Activated T-helper 2 cell treated with anti-CD3 and anti-CD28 coated beads, Interferon-gamma antibody, Interleukin-2, Interleukin-4, amounts not matched to agents 10 μg/mL and 5 μg/mL and 100 μg/mL, durations not matched to agents 14 hours and 24 hours and 36 hours (primary cell): ENCODE results near the gene CCDC91. TPM values are rescaled to one million over a fixed set of nuclear protein-coding genes. Genes with fewer than 3 reads are reported as not detected.

Experiments
- DNase-seq: peaks from one replicate; pipeline ENCODE4 v3.0.0; 2021; ENCODE audit warnings: low spot score
- H3K27ac Mint-ChIP-seq: one replicate; pipeline ENCODE4 v1.8.0; 2021; ENCODE audit warnings: mixed read lengths
- H3K27me3 Mint-ChIP-seq: one replicate; pipeline ENCODE4 v1.8.0; 2021; ENCODE audit warnings: low read depth, mixed read lengths
- H3K36me3 Mint-ChIP-seq: one replicate; pipeline ENCODE4 v1.8.0; 2021; ENCODE audit warnings: low read depth, mixed read lengths
- H3K4me1 Mint-ChIP-seq: one replicate; pipeline ENCODE4 v1.8.0; 2021; ENCODE audit warnings: low read depth, mixed read lengths
- H3K4me3 Mint-ChIP-seq: one replicate; pipeline ENCODE4 v1.8.0; 2021; ENCODE audit warnings: low read depth, mild to moderate bottlenecking, moderate library complexity, mixed read lengths
- H3K9me3 Mint-ChIP-seq: one replicate; pipeline ENCODE4 v1.8.0; 2021; ENCODE audit warnings: mixed read lengths
- intact Hi-C: fragments of 100-400 bp; cut with micrococcal nuclease; formaldehyde crosslinking; loops from one replicate; pipeline ENCODE4 v1.15.1; 2023
- total RNA-seq: library from RNA; stranded (reverse); gene quantifications from 2 replicates; pipeline ENCODE4 v1.2.3, GENCODE V29; 2022

Gene CCDC91
- total RNA-seq, 1 donor from 2014 or later, result 13.7 TPM

DNA sequence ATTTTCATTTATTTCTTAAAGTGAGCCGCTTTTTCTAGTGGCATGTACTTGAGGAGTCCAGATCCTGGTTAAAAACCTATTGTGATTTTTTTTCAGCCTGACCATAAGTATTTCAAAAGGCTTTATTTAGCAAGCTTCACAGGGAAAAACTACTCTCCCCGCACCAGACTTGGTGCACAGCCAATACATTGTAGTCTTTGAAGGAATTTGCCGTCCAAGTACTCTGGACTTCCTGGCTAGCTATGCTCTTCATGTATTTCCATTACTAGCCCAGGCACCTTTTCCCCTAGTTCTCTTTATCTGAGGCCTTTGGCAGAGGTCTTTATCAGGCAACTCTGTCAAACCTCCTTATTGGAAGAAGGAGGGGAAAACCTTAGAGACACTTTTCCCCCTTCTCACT is 234.7 kb downstream of the CCDC91 start:
- intact Hi-C loops, result no loop called here
- Mint-ChIP-seq H3K27ac (no peak overlapping the region), H3K4me3 (no peak overlapping the region), H3K4me1 (no peaks in the 10 kb centered on the region), H3K9me3 (no peaks in the 10 kb centered on the region), H3K27me3 (no peaks in the 10 kb centered on the region), H3K36me3 (no peaks in the 10 kb centered on the region)
- DNase-seq, result no peak

DNA sequence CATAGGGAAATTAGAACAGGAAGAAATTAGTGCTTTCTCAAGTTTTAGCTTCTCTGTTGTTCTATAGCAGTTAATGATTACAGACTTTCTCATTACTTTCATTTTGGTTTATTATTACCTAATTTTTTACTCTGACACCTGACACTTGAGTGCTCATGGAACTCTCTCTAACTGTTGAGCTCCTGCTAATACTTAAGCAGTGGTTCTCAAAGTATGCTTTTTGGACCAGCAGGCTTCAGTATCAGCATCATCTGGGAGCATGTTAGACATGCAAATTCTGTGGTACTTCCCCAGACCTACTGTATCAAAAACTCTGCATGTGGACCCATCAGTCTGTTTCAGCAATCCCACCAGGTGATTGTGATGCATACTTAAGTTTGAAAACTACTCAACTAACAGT is 235.3 kb downstream of the CCDC91 start:
- no peak overlapping the region for H3K4me3 Mint-ChIP-seq
- no peaks in the 10 kb centered on the region for H3K4me1 Mint-ChIP-seq
- H3K27me3 Mint-ChIP-seq, result no peaks in the 10 kb centered on the region
- no peak overlapping the region for H3K27ac Mint-ChIP-seq
- no peak for DNase-seq
- H3K36me3 Mint-ChIP-seq, result no peaks in the 10 kb centered on the region
- H3K9me3 Mint-ChIP-seq, result no peaks in the 10 kb centered on the region
- intact Hi-C loops, result no loop called here

DNA sequence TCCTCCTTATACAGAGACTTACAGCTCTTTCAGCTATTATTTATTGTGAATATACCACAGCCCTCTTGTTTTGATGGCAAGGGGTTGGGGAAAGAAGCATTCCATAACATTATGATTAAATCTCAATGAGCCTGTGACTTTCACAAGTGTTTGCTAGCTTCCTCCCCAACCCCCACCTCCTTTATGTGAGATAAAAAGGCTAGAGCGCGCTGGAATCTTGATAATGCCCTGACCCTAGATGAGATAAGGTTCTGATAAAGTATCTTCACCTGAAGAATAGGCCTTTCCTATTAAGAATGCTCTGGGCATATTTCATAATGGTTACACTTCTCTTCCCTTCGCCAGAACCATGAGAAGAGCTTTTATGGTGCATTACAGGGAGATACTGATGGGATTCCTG is 236.8 kb downstream of the CCDC91 start:
- H3K4me3 Mint-ChIP-seq, result no peak overlapping the region
- H3K27ac Mint-ChIP-seq, result no peak overlapping the region
- H3K9me3 Mint-ChIP-seq, result no peaks in the 10 kb centered on the region
- H3K27me3 Mint-ChIP-seq, result no peaks in the 10 kb centered on the region
- intact Hi-C loops, result no loop called here
- H3K4me1 Mint-ChIP-seq, result no peaks in the 10 kb centered on the region
- H3K36me3 Mint-ChIP-seq, result no peaks in the 10 kb centered on the region
- DNase-seq, result no peak

DNA sequence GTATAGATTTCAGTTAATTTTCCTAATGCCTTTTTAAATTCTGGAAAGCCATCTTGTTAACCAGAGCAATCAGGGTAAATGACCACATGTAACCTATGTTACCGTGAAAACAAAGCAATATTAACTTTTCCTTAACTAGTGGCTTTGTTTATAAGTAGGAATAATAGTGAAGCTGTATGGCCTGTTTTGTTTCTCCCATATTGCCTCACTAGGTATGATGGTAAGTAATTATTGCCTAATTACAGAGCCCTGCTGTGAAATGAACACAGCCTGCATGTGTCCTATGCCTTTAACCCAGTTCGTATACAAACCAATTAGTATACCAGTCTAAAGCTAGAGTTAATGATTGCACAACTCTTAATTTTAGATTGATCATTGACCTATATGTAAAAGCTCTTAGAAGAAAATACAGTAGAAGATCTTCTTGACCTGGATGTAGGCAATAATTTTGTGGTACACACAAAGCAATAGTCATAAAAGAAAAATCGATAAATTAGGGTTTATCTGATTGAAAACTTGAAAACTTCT is 249.9 kb downstream of the CCDC91 start:
- Mint-ChIP-seq H3K9me3 (no peaks in the 10 kb centered on the region), H3K27ac (no peak overlapping the region), H3K4me3 (no peak overlapping the region), H3K36me3 (no peaks in the 10 kb centered on the region), H3K4me1 (no peaks in the 10 kb centered on the region), H3K27me3 (no peaks in the 10 kb centered on the region)
- intact Hi-C loops, result no loop called here
- DNase-seq, result no peak

DNA sequence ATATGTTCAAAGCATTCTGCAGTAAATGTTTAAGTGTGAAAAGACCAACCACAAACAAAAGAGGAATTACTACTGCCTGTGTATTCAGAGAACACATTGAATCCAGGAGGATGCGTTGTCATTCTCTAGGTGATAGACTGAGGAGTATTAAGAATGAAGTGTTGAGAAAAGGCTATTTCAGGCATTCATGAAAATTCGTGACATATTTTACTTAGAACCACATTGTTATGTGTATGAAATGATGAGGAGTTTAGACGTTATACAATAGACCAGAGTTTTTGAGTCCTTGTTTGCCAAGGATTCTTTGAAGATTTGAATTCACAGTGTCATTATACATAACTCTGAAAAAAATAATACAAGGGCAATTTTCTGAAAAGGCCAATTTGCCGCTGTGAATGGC is 251.8 kb downstream of the CCDC91 start:
- Mint-ChIP-seq H3K9me3 (no peaks in the 10 kb centered on the region), H3K27ac (no peak overlapping the region), H3K27me3 (no peaks in the 10 kb centered on the region), H3K4me3 (no peak overlapping the region), H3K4me1 (no peaks in the 10 kb centered on the region), H3K36me3 (no peaks in the 10 kb centered on the region)
- no peak for DNase-seq
- intact Hi-C loops, result no loop called here

DNA sequence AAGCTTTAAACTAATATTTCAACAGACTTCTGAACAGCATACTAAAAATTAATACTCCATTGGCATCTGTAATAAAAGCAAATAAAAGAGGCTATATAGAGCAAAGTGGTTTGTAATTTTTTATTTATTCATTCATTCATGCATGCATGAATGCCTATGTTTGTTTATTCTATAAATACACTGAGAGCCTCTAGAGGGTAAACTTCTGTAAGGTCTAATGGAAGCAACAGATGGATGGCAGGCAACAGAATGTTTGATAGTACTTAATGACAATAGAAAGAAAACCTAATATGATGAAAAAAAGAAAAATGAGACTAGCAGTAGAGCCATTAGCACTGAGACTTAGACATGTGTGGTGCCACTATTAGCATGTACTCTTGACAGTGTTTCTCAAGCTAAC is 253.1 kb downstream of the CCDC91 start:
- H3K4me1 Mint-ChIP-seq, result no peaks in the 10 kb centered on the region
- no peak for DNase-seq

GRCh38 chr12:28446031-28446430 is 255.8 kb downstream of the CCDC91 start:
- H3K27ac Mint-ChIP-seq, result no peak overlapping the region
- H3K4me1 Mint-ChIP-seq, result no peaks in the 10 kb centered on the region
- DNase-seq, result no peak
- intact Hi-C loops, result no loop called here
- H3K9me3 Mint-ChIP-seq, result no peaks in the 10 kb centered on the region
- H3K4me3 Mint-ChIP-seq, result no peak overlapping the region
- no peaks in the 10 kb centered on the region for H3K27me3 Mint-ChIP-seq
- no peaks in the 10 kb centered on the region for H3K36me3 Mint-ChIP-seq

More for the DNA sequence above, 253.1 kb downstream of the CCDC91 start:
- Mint-ChIP-seq H3K9me3 (no peaks in the 10 kb centered on the region), H3K27me3 (no peaks in the 10 kb centered on the region), H3K27ac (no peak overlapping the region), H3K36me3 (no peaks in the 10 kb centered on the region), H3K4me3 (no peak overlapping the region)
- intact Hi-C loops, result no loop called here

DNA sequence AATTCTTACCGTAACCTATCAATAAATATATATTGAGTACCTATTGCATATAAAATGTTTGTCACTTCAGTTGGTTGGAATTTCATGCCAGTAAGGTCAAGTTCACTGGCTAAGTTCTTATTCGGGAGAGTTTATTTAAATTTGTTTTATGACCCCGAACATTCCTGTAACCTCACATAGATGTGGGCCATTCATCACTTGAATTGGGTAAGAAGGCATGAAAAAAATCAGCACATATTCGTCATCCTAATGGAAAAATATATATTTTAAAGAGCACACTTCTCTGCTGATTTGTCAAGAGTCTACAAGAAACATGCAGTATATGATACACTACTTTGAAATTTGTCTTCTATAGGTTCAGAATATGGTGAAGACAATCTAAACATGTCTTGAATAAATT is 263.4 kb downstream of the CCDC91 start:
- Mint-ChIP-seq H3K4me3 (no peak overlapping the region), H3K27ac (no peak overlapping the region), H3K27me3 (no peaks in the 10 kb centered on the region), H3K36me3 (no peaks in the 10 kb centered on the region), H3K4me1 (no peaks in the 10 kb centered on the region), H3K9me3 (no peaks in the 10 kb centered on the region)
- intact Hi-C loops, result no loop called here
- no peak for DNase-seq

DNA sequence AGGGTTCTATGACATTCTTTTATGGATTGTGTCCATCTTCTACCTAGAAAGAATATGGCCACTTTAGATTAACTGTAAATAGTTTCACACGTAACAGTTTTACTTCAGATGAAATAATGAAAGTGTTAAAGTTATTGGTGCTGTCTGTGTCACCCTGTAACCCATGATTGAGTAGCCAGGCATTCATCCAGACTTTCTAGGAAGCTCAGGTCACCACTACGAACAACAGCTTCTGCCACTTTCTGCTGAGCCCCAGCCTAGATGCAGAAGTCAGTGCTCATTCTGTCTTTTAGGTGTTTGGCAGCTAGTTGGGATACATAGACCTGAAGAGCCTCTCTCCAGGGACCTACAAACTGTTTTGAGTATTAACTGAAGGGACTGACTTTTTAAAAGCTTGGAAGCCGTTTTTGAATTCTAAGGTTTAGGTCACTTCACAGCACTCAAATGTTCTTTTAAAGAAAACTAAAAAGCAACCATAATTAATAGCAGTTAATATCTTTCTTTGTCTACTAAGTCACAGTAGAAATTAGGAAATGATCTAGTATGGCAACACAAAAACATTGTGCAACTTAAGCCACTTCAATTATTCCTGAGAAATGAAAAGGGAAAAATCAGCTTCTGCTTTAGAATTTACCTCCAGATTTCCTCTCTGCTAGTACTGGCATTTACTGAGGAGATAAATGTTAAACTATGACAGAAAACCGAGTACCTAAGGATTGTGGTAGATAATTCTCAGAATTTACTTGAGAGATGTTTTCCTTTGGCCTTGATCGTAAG is 266.9 kb downstream of the CCDC91 start:
- Mint-ChIP-seq H3K4me1 (no peaks in the 10 kb centered on the region), H3K27me3 (no peaks in the 10 kb centered on the region), H3K27ac (no peak overlapping the region), H3K36me3 (no peaks in the 10 kb centered on the region), H3K4me3 (no peak overlapping the region), H3K9me3 (no peaks in the 10 kb centered on the region)
- no peak for DNase-seq
- intact Hi-C loops, result no loop called here

- DNase-seq, result no peak
- intact Hi-C loops, result no loop called here
- Mint-ChIP-seq H3K27ac (no peak overlapping the region), H3K4me3 (no peak overlapping the region), H3K27me3 (no peaks in the 10 kb centered on the region), H3K9me3 (no peaks in the 10 kb centered on the region), H3K4me1 (no peaks in the 10 kb centered on the region), H3K36me3 (no peaks in the 10 kb centered on the region)
Observed at GRCh38 chr12:28457785-28458184, 267.5 kb downstream of the CCDC91 start.

- DNase-seq, result no peak
- intact Hi-C loops, result no loop called here
- Mint-ChIP-seq H3K4me3 (no peak overlapping the region), H3K27me3 (no peaks in the 10 kb centered on the region), H3K27ac (no peak overlapping the region), H3K4me1 (no peaks in the 10 kb centered on the region), H3K9me3 (no peaks in the 10 kb centered on the region), H3K36me3 (no peaks in the 10 kb centered on the region)
Observed at GRCh38 chr12:28459481-28459880, 269.2 kb downstream of the CCDC91 start.

GRCh38 chr12:28460420-28461130 is 270.3 kb downstream of the CCDC91 start:
- Mint-ChIP-seq H3K27me3 (no peaks in the 10 kb centered on the region), H3K4me1 (no peaks in the 10 kb centered on the region), H3K9me3 (no peaks in the 10 kb centered on the region), H3K27ac (no peak overlapping the region), H3K36me3 (no peaks in the 10 kb centered on the region), H3K4me3 (no peak overlapping the region)
- intact Hi-C loops, result no loop called here
- no peak for DNase-seq

DNA sequence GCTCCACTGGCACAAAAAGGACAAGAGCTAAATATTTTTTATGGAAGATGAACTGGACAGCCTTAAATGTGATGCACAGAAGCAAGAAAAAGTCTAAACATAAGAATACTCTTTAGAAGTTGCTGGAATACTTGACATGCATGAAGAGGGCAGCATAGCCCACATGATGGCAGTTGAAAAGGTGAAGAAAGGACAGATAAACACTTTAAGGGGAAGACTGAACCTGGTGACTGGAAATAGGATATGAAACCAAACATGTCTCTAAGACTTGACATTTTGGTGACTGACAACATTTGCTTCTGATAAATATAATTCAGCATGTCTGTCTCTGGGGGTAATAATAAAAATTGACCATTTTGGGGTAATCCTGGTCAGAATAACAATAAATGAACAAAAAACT is 273.1 kb downstream of the CCDC91 start:
- no peak for DNase-seq
- H3K4me3 Mint-ChIP-seq, result no peak overlapping the region
- H3K27ac Mint-ChIP-seq, result no peak overlapping the region
- intact Hi-C loops, result no loop called here
- H3K27me3 Mint-ChIP-seq, result no peaks in the 10 kb centered on the region
- no peaks in the 10 kb centered on the region for H3K4me1 Mint-ChIP-seq
- H3K36me3 Mint-ChIP-seq, result no peaks in the 10 kb centered on the region
- no peaks in the 10 kb centered on the region for H3K9me3 Mint-ChIP-seq
